Vagina (tissue), 2 donors: ENCODE results near the gene LONP2.

Experiments
- CTCF ChIP-seq, 3 experiments: fragments of 450-650 bp in 2 of 3; fragments of 200-600 bp in 1 of 3; sonication (generic) in 1 of 3; IDR thresholded peaks; one replicate each; pipeline ENCODE4 v1.5.1; 2017 to 2019; ENCODE audit warnings: antibody characterized with exemption in 3 of 3, mild to moderate bottlenecking in 2 of 3, moderate library complexity in 2 of 3
- POLR2A ChIP-seq, 2 donors: fragments of 450-650 bp; IDR thresholded peaks; one replicate each; pipeline ENCODE4 v1.6.1; 2017; ENCODE audit warnings: antibody characterized with exemption in 2 of 2, mild to moderate bottlenecking in 2 of 2, moderate library complexity in 2 of 2
- POLR2AphosphoS5 ChIP-seq, 2 donors: sonication (generic); formaldehyde crosslinking; IDR thresholded peaks; one replicate each; pipeline ENCODE4 v1.9.0; 2017; ENCODE audit warnings: antibody characterized with exemption in 2 of 2, mild to moderate bottlenecking in 2 of 2, low read depth in 1 of 2; ENCODE audit not compliant: insufficient read depth in 1 of 2

- TF ChIP-seq POLR2AphosphoS5 (IDR thresholded peaks at IDR 0.05; ENCODE audit: insufficient read depth in 1 of 2, low read depth in 1 of 2) (no peak), CTCF (IDR thresholded peaks at IDR 0.05) (no peak), POLR2A (IDR thresholded peaks at IDR 0.05) (no peak)
These were observed 18.5 kb downstream of the LONP2 start for GRCh38 chr16:48262631-48263030.
